GM12801 (cell line): ENCODE results near the gene TMUB1.

ENCODE experiments used
- CTCF ChIP-seq: IDR thresholded peaks from one replicate; pipeline ENCODE4 v1.5.1; 2011; ENCODE audit warnings: control low read depth; ENCODE audit not compliant: insufficient read length; ENCODE audit errors: extremely low read depth

TMUB1 gene

GRCh38 chr7:151089893-151090730, 6.8 kb upstream of the TMUB1 start:
- TF ChIP-seq CTCF = no peak

- TF ChIP-seq CTCF = no peak
Measured at GRCh38 chr7:151088856-151089699, 5.8 kb upstream of the TMUB1 start.

- no peak for TF ChIP-seq CTCF
Measured at GRCh38 chr7:151088019-151088855, 4.9 kb upstream of the TMUB1 start.

- TF ChIP-seq CTCF = no peak
Measured at GRCh38 chr7:151087245-151088018, 4.1 kb upstream of the TMUB1 start.

GRCh38 chr7:151086802-151087244, 3.5 kb upstream of the TMUB1 start:
- no peak for TF ChIP-seq CTCF

- TF ChIP-seq CTCF = no peak
Measured at GRCh38 chr7:151085691-151086620, 2.7 kb upstream of the TMUB1 start, which contains the start of gene AGAP3. TSS of gene AGAP3 (plus strand) at chr7:151086475. CDS start at chr7:151086742, 267 bp downstream.
